Stimulated activated CD8-positive, alpha-beta memory T cell treated with anti-CD3 and anti-CD28 coated beads, Interleukin-4, amount 100 ng/mL, for 24 hours (primary cell): ENCODE measurements around the gene LARP1.
"Not testable (repeated sequence)": the region's sequence is repeated elsewhere in the genome, so short reads cannot be mapped to it uniquely, and the experiment has no call there.

Experiments used
- DNase-seq: peaks from one replicate; pipeline ENCODE4 v3.0.0-alpha.2; 2020; ENCODE audit warnings: low read depth

LARP1 gene

DNA sequence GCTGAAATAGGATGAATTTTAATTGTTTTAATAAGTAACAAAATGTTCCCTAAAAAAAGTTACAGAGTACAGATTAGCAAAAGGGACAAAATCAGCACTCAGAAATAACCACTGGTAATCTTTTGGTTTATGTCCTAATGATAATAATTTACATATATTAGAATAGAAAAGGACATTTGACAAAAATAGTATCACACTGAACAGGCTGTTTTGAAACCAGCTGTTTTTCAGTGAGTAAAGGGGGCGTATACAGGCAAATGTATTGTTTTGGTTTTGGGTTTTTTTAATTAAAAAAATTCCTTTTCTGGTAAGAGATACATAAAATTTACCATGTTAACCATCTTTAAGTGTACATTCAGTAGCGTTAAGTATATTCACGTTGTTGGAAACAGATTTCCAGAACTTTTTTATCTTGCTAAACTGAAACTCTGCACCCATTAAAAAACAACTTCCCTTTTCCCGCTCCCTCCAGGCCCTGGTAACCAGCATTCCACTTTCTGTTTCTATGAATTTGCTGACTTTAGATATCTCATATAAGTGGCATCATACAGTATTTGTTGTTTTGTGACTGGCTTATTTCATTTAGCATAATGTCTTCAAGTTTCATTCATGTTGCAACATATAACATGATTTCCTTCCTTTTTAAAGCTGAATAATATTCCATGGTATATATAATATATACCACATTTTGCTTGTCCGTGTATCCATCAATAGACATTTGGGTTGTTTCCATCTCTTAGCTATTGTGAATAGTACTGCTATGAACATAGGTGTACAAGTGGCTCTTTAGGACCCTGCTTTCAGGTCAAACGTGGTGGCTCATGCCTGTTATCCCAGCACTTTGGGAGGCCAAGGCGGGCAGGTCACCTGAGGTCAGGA, 20.6 kb upstream of the LARP1 start:
- DNase-seq: no peak

DNA sequence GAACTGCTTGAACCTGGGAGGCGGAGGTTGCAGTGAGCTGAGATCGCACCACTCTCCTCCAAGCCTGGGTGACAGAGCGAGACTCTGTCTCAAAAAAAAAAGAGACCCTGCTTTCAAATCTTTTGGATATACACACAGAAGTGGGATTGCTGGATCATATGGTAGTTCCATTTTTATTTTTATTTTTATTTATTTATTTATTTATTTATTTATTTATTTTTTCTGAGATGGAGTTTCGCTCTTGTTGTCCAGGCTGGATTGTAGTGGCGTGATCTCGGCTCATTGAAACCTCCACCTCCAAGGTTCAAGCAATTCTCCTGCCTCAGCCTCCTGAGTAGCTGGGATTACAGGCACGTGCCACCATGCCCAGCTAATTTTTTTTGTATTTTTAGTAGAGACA, 19.8 kb upstream of the LARP1 start:
- not testable (repeated sequence) for DNase-seq

GRCh38 chr5:154736372-154736771, 18.8 kb upstream of the LARP1 start:
- not testable (repeated sequence) for DNase-seq

GRCh38 chr5:154737667-154738320, 17.4 kb upstream of the LARP1 start:
- no peak for DNase-seq

- no peak for DNase-seq
Measured at GRCh38 chr5:154740483-154740882, 14.7 kb upstream of the LARP1 start.

DNA sequence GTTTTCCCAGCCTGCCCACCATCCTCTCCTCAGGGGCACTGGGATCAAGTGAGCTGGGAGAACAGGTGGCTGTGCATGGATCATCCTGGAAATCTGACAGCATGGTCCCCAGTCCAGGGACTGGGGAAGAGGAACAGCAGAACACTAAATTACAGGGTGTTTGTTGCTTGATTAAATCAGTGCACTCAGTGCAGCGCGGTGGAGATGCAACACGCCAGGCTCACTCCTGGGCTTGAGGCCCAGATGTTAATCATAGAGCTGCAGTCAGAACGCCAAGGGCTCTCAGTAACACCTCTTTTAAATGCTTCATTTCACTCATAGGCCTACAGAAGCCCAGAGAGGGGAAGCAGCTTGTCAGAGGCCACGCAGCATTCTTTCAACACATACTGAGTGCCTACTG, 14.2 kb upstream of the LARP1 start:
- no peak for DNase-seq

DNA sequence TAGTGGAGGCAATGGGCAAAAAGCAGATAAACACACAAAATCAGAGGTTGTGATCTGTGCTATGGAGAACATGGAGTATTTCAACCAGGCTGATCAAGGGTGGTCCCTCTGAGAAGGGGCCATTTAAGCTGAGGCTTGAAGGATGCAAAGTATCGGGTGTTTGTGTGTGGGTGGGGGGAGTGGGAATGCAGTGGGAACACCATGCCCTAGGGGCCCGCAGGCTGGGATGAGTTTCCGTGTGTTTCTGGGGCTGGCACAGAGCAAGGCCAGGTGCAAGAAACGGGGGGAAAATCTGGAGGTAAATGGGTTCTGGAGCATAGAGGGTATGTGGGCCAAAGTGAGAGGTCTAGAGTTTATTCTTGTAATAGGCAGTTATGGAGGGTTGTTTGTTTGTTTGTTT, 13.8 kb upstream of the LARP1 start:
- no peak for DNase-seq

GRCh38 chr5:154743812-154744211, 11.4 kb upstream of the LARP1 start:
- no peak for DNase-seq

DNA sequence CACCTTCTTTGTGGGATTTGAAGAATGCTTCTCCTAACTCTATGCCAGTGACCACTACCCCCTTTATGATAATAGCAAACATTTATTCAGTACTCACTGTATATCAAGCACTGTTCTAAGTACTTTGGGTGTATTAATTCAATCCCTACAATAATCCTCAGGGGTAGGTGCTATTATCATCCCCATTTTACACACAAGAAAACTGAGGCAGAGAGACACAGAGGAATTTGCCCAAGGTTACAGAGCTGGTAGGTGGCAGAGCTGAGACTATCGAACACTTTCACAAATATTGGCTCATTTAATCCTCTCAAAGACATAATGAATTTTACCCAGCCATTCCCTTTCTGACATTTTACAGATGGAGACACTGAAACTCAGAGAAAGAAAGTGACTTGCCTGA, 9.8 kb upstream of the LARP1 start:
- no peak for DNase-seq

- no peak for DNase-seq
Measured at GRCh38 chr5:154749491-154749890, 5.7 kb upstream of the LARP1 start.

DNA sequence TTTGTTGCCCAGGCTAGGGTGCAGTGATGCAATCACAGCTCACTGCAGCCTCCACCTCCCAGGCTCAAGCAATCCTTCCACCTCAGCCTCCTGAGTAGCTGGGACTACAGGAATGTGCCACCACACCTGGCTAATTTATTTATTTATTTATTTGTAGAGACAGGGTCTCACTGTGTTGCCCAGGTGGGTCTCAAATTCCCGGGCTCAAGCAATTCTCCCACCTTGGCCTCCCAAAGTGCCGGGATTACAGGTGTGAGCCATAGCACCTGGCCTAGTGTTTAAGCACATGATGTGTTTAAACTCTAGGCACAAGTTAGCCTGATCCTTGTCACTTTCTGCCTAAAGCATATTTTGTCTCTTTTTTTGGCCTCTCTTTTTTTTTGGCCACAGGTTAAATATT, 4.5 kb upstream of the LARP1 start:
- DNase-seq: not testable (repeated sequence)

DNA sequence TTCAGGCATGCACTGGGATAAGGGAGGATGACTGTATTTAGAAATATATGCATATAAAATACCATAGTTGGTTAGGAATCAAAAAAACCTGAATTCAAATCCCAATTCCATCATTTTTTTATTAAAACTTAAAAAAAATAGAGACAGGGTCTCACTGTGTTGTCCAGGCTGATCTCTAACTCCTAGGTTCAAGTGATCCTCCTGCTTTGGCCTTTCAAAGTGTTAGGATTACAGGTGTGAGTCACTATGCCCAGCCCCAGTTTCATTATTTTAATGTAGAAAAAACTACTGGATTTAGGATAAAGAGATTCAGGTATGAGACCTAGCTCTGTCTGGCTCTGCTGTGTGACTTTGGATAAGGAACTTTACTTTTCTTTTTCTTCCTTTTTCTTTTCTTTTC, 3.3 kb upstream of the LARP1 start:
- no peak for DNase-seq

DNA sequence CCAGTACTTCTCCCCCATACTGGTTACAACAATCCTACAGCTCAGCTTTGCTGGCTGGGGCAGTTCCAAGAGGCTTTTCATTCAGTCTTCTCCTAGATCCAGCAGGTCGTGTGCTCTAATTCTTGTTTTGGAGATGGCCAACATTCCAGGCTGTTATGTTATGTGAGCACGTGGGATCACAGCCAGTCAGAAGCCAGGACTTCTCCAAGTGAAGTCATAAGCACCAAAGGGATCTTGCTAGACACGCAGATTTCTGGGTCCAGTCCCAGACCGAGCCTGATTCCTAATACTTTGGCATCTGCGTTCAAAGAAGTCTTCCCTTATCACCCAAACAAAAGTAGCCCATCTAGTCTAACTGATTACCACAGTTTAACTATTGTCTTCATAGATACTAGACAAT, 1.4 kb upstream of the LARP1 start:
- no peak for DNase-seq

DNA sequence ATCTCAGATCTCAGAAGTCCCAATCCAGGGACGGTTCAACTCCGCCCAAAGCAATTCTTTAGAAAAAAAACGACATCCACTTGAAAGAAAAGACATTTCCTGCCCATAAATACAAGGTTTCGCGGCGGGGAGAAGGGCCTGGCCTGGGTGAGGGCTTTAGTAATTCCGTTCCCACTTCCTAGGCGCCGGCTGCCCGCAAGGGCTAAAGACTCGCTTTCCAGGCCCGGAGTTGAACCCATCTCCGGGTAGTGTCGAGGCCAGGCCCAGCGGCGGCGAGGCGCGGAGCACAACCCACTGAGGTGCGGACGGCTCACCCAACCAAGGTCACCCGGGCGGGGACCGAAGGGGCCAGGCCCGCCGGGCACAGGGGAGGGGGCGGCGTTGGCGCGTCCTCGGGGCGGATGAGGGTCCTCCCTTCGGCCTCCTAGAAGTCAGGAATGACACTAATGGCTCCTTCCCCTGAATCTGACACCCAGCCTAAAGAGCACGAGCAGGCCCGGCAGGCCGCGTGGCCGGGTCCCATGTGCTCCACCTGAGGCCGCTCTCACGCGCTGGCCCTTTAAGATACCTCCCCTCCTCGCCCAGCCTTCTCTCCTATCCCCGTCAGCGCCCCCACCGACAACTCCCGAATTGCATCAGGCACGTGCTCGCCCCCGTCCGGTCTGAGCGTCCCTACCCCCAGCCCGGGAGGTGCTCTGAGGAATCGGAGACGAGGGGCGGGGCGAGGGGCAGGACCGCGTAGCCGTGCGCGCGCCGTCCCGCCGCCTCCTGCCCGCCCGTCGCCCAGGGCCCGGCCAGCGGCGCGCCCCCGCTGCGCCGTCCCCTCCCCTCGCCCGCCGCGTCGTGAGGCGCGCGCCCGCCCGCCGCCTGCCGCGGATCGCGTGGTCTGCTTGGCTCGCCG, 467 bp upstream of the LARP1 start:
- DNase-seq: peak; percentile 99

- peak; percentile 16 for DNase-seq
Measured at GRCh38 chr5:154756009-154756867, 1.1 kb downstream of the LARP1 start.

DNA sequence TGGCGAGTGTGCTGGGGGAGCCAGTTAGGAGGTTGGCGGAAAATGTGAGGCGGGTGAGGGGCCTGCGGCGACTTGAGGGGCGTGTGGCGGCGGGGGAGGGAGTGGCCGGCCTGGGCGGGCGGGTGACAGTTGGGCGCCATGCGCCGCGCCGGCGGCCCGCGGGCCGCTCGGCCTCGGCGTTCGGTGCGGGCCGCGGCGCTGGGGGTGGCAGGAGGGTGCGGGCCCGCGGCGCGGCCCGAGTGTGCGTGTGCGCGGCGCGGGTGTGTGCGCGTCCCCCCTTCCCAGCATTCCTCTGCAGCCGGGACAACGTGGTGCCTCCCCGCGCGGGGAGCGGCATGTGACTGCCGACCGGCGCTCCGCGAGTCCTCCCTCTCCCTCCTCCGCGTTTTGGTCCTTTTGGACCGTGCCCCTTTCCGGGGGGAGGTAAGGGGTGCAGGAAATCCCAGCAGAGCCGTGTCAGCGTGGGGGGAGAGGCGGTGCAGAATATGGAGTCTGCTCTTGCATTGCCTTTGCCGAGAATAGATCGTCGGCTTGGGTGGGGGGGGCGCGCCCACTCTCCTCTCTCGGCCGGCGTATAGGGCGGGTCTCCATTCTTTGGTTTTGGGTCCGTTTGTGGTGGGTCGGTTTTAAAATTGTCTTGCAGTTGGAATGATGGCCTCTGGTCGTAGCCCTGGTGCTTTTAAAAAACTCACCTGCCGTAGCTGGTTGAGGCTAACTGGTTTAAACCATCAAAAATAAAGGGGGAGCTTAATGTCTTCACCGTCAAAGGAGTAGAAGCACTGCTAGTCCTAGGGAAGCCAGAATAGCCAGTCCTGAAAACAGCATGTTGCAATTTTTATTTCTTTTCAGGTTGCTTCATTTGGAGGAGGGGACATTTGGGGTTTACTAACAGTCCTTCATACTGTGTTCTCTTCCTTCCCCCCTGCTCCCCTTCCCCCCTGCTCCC, 2.0 kb downstream of the LARP1 start:
- peak; percentile 42 for DNase-seq

GRCh38 chr5:154757814-154758406, 2.7 kb downstream of the LARP1 start:
- DNase-seq: peak; percentile 5

DNA sequence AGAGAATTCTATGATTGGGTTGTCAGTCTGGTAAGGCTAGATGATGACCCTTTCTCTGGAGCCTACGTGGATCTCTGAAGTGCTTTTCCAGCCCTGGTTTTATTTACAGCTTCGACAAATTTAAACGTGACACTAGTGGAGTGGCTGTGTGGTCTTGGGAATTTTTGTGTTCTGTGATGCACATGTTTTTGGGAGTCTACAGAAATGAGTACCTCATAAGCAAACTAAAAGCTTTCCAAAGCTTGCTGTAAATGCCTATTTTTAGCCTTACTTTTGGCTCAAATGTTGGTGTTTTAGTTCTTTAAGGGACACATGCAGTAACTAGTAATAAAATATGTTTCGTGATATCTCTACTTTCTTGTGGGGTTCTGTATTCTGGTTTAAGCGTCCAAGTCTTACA, 3.3 kb downstream of the LARP1 start:
- no peak for DNase-seq

DNA sequence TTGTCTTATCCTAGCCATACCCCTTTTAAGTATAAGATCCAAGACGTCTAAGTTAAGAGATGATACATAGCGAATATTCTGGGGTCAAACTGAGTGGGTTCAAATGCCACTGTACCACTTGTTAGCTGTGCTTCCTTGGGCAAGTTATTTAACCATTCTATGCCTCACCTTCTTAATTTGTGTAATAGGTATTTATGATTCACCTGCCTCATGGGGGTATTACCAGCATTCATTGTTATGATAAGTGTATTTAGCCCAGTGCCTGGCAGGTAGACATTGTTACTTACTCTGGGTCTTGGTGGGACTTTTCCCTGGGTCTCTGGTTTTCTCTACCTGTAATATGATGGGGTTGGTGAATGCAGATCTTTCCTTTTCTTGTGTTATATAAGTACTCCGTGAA, 3.8 kb downstream of the LARP1 start:
- no peak for DNase-seq

DNA sequence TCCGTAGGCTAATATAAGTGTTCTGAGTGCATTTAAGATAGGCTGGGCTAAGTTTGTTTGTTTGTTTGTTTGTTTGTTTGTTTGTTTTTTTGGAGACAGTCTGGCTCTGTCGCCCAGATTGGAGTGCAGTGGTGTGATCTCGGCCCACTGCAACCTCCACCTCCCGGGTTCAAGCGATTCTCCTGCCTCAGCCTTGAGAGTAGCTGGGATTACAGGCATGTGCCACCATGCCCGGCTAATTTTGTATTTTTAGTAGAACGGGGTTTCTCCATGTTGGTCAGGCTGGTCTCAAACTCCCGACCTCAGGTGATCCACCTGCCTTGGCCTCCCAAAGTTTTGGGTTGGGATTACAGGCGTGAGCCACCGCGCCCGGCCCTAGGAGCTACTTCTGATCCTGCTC, 4.7 kb downstream of the LARP1 start:
- not testable (repeated sequence) for DNase-seq
